NCI-H2227 (cell line): Measurements from ENCODE around the gene ANAPC5.
"Not testable (repeated sequence)": the region's sequence is repeated elsewhere in the genome, so short reads cannot be mapped to it uniquely, and the experiment has no call there.

Experiments
- DNase-seq: peaks from one replicate; lab custom pipeline; 2025; ENCODE audit not compliant: unreplicated experiment; lab: John Stamatoyannopoulos, UW

Gene ANAPC5

DNA sequence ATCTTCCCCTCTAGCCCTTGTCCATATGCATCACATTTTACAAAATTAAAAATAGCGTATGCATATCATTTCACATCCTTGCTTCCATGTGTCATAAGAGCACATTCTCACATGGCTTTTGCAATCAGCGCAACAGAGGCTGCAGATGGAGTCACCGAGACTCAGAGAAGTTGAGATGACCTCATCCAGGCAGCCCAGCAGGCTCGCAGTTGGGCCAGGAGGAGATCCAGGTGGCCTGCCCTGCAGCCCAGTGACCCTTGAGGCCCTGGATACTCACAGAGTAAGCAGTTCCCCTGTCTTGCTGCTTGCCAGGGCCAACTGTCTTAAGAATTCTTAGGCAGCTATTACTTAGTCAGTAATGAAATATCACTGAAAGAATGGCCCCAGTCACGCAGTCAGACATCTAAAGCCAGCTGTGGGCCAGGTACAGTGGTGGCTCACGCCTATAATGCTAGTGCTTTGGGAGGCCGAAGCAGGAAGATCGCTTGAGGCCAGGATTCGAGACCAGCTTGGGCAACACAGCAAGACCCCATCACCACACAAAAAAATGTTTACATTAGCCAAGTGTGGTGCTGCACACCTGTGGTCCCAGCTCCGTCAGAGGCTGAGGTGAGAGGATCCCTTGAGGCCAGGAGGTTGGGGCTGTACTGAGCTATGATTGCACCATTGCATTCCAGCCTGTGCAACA is 64.8 kb downstream of the ANAPC5 start:
- no peak for DNase-seq

DNA sequence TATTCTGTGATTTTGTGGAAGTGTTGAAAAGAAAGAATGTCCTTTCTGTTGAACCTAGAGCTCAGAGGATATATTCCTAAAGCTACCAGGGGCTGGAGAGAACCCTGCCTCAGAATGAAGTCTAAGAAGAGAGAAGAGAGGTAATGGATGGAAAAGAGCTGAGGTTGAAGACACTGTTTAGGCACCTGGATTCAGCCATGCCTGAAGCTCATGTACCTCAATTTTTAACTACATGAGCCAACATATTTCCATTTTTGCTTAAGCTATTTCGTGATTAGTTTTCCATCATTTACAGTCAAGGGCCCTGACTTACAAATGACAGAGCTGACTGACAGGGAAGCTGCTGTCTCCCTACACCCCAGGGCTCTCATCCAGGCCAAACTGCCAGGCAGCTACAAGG is 66.4 kb downstream of the ANAPC5 start:
- DNase-seq, result no peak

- DNase-seq, result no peak
Measured at GRCh38 chr12:121284551-121285390, 67.4 kb downstream of the ANAPC5 start.

GRCh38 chr12:121283841-121284240 is 68.4 kb downstream of the ANAPC5 start:
- no peak for DNase-seq

DNA sequence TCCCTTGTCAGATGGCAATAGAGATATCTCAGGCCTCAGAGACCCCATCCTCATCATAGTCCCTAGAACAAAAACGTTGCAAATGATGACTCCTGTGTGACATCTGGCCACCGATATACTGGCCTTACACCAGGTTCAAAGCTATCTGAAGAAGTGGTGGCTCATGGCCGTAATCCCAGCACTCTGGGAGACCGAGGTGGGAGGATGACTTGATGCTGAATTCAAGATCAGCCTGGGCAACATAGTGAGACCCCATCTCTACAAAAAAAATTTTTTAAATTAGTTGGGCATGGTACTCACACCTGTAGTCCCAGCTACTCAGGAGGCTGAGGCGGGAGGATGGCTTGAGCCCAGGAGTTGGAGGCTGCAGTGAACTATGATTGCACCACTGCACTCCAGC is 68.8 kb downstream of the ANAPC5 start:
- DNase-seq, result no peak

DNA sequence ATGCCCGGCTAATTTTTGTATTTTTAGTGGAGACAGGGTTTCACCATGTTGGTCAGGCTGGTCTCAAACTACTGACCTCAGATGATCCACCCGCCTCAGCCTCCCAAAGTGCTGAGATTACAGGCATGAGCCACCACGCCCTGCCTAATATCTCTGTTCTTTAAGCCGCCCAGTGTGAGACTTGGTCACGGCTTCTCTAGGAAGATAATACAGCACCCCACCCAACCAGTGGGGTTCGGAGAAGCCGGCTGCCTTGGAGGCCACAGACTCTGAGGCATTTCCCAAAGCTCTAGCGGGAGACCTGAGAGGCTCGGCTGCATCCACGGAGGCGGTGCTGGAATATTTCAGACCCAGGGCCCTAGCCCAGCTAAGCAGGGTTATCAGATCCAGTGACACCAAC is 69.3 kb downstream of the ANAPC5 start:
- DNase-seq, result not testable (repeated sequence)

GRCh38 chr12:121282072-121282742 is 70.0 kb downstream of the ANAPC5 start:
- no peak for DNase-seq

- not testable (repeated sequence) for DNase-seq
Measured at GRCh38 chr12:121281116-121281515, 71.1 kb downstream of the ANAPC5 start.

DNA sequence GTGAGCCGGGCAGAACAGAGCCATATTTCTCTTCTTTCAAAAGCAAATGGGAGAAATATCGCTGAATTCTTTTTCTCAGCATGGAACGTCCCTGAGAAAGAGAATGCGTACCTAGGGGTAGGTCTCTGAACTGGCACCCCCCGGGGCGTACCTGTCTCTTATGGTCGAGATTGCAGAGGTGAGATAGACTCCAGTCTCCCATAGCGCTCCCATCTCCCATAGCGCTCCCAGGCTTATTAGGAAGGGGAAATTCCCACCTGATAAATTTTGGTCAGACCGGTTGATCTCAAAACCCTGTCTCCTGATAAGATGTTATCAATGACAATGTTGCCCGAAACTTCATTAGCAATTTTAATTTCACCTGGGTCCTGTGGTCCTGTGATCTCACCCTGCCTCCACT is 71.7 kb downstream of the ANAPC5 start:
- not testable (repeated sequence) for DNase-seq

DNA sequence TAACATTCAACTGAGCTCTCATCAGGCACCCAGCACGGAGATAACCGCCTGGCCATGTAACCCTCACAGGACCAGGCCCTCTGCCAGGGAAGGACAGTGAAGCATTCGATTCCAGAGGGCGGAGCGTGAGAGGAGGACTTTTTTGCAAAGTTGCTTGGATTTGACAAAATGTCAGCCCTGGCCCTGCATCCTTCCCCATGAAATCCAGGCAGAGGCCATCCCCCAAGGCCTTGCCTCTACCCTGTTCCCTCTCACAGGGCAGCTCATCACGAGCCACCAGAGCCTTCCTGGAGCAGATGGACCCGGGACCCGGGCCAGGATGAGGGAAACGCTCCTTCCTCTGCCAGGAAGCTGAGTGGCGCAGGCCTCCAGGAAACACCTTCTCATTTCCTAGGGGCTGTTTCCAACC is 72.7 kb downstream of the ANAPC5 start:
- DNase-seq, result no peak

DNA sequence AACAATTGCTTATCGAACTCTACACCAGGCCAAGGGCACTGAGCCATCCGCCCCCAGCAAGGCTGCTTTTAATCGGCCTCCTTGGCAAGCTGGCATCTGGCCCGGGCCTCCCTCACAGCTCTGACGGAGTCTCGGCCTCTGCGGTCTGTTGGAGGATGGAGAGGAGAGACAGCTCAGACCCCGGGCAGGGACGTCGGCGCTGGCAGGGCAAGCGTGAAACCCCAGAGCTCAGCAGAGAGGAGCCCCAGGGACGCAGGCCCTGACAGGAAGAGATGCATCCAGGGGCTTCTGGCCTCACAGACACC is 73.2 kb downstream of the ANAPC5 start:
- DNase-seq, result no peak

DNA sequence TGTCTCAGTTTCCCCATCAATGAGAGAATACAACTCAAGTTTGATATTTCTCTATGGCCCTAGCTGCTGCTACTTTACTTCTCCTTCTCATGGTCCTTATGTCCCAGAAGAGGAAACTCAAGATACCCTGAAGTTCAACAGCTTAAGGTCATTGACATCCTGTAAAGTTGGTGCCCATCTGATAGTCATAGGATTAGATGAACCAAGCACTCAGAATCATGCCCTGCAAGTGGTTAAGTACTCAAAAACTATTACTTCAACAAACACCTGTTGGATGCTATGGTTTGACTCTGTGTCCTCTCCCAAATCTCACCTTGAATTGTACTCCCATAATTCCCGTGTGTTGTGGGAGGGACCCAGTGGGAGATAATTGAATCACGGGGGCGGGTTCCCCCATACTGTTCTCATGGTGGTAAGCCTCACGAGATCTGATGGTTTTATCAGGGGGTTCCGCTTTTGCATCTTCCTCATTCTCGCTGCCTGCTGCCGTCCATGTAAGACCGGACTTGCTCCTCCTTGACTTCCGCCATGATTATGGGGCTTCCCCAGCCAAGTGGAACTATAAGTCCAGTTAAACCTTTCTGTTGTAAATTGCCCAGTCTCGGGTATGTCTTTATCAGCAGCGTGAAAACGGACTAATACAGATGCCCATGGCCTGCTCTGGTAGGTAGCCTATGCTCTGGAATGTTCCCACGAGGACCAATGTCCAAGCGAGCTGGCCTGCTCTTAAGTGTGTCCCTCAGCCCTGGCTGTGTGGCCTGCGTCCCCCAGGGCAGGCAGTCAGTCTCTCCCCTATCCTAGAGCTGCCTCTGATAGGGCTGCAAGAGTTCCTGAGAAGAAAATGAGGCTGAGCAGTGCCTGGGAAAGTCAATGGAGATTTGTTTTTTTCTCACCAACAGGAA is 73.8 kb downstream of the ANAPC5 start:
- DNase-seq, result no peak

DNA sequence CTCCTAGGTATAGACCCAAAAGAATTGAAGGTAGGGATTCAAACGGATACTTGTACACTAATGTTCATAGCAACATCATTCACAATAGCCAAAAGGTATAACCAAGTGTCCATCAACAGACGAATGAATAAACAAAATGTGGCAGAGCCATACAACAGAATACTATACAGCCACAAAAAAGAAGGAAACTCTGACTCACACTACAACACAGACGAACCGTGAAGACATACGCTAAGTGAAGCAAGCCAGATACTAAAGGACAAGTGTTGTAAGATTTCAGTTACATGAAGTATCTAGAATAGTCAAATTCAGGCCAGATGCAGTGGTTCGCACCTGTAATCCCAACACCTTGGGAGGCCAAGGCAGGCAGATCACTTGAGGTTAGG is 74.8 kb downstream of the ANAPC5 start:
- no peak for DNase-seq

DNA sequence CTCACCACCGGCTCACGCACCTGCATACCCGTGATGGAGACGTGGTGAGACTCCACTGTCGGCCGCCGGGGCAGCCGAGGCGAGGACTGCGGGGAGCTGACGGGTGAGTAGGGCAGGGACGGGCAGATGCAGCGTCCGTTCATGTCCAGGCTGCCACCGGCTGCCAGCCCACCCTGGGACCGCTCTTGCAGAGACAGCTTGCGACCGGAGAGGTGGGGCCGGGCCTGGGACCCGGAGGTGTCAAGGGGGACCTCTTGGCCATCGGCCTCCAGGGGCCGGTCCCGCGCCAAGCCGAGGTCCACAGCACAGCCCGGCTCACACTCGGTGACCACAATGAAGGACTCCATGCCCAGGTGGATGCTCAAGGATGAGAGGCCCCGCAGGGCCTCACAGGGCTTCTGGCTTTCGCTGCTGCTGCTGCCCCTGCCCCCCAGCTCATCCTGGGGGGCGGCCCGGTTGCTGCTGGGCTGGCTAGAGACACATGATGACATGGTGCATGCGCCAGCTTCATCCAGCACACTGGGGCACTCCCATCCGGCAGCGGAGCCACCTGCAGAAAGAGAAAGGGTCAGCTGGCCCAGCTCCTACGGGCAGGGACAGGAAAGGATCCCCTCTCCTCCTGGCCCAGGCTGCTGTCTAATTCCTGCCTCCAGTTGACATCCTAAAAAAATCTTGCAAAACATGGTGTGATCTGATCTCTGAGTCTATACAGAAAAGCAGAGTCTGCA is 78.0 kb downstream of the ANAPC5 start:
- DNase-seq, result no peak

- no peak for DNase-seq
Measured at GRCh38 chr12:121273364-121273896, 78.8 kb downstream of the ANAPC5 start.

GRCh38 chr12:121267822-121268221 is 84.4 kb downstream of the ANAPC5 start:
- DNase-seq, result no peak

GRCh38 chr12:121264951-121265515 is 87.2 kb downstream of the ANAPC5 start:
- no peak for DNase-seq

DNA sequence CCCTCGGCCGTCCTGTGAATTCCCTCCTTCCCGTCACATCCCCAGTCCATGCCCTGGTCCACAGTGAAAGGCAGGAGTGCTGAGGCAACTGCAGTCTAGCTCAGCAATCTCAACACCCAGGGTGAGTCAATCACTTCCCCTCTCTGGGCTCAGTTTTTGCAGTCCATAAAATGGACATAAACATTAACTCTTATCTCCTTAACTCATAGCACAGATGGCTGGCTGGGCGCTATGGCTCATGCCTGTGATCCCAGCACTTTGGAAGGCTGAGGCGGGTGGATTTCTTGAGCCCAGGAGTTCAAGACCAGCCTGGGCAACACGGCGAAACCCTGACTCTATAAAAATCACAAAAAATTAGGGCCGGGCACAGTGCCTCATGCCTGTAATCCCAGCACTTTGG is 88.1 kb downstream of the ANAPC5 start:
- no peak for DNase-seq

- DNase-seq, result no peak
Measured at GRCh38 chr12:121263206-121263935, 88.8 kb downstream of the ANAPC5 start.
